NCI-H1694 (cell line): ENCODE measurements around the gene SCN1A.
A peak's percentile ranks its signal among the peaks of the same experiment; 100 is the strongest.
"Not testable (repeated sequence)": the region's sequence is repeated elsewhere in the genome, so short reads cannot be mapped to it uniquely, and the experiment has no call there.

Source experiments
- DNase-seq: peaks from one replicate; lab custom pipeline; 2025; lab: John Stamatoyannopoulos, UW

The SCN1A gene

GRCh38 chr2:166135152-166135848 lies 7.5 kb upstream of the SCN1A start:
- DNase-seq = no peak

GRCh38 chr2:166134252-166135151 lies 6.7 kb upstream of the SCN1A start:
- DNase-seq = no peak

GRCh38 chr2:166133653-166134052 lies 5.8 kb upstream of the SCN1A start:
- no peak for DNase-seq

- DNase-seq = no peak
These were observed 311 bp upstream of the SCN1A start for GRCh38 chr2:166128156-166128505.

- no peak for DNase-seq
These were observed 1.7 kb downstream of the SCN1A start for GRCh38 chr2:166126007-166126639.

GRCh38 chr2:166125557-166125956 lies 2.3 kb downstream of the SCN1A start:
- no peak for DNase-seq

- no peak for DNase-seq
These were observed 9.6 kb downstream of the SCN1A start for GRCh38 chr2:166118180-166118579.

GRCh38 chr2:166117491-166117890 lies 10.3 kb downstream of the SCN1A start:
- no peak for DNase-seq

GRCh38 chr2:166115589-166115988 lies 12.2 kb downstream of the SCN1A start:
- no peak for DNase-seq

- no peak for DNase-seq
These were observed 15.6 kb downstream of the SCN1A start for GRCh38 chr2:166112193-166112605.

GRCh38 chr2:166106431-166107015 lies 21.3 kb downstream of the SCN1A start:
- DNase-seq = peak; percentile 67

- no peak for DNase-seq
These were observed 23.0 kb downstream of the SCN1A start for GRCh38 chr2:166104773-166105172.

- no peak for DNase-seq
These were observed 23.7 kb downstream of the SCN1A start for GRCh38 chr2:166104084-166104483.

- DNase-seq = not testable (repeated sequence)
These were observed 24.5 kb downstream of the SCN1A start for GRCh38 chr2:166103277-166103676.

- no peak for DNase-seq
These were observed 33.5 kb downstream of the SCN1A start for GRCh38 chr2:166094325-166094724.

GRCh38 chr2:166092889-166093288 lies 34.9 kb downstream of the SCN1A start:
- no peak for DNase-seq

GRCh38 chr2:166091439-166091838 lies 36.4 kb downstream of the SCN1A start:
- no peak for DNase-seq

- no peak for DNase-seq
These were observed 36.9 kb downstream of the SCN1A start for GRCh38 chr2:166090908-166091307.

GRCh38 chr2:166090346-166090745 lies 37.5 kb downstream of the SCN1A start:
- DNase-seq = no peak

- DNase-seq = no peak
These were observed 39.2 kb downstream of the SCN1A start for GRCh38 chr2:166088634-166089033.

- DNase-seq = no peak
These were observed 43.5 kb downstream of the SCN1A start for GRCh38 chr2:166084301-166084700.

GRCh38 chr2:166082736-166083135 lies 45.1 kb downstream of the SCN1A start:
- DNase-seq = no peak

GRCh38 chr2:166081852-166082251 lies 46.0 kb downstream of the SCN1A start:
- DNase-seq = no peak
